Smooth muscle cell (in vitro differentiated cells): ENCODE measurements around the gene DLX5. TPM values are rescaled to one million over a fixed set of nuclear protein-coding genes. Genes with fewer than 3 reads are reported as not detected.

Experiments
- DNase-seq: peaks from one replicate; lab custom pipeline; 2025; ENCODE audit not compliant: unreplicated experiment; lab: John Stamatoyannopoulos, UW
- H2AFZ ChIP-seq: fragments of 200-600 bp; sonication (generic); 2 replicates; pipeline ENCODE4 v1.6.0; 2016; ENCODE audit warnings: antibody characterized with exemption, low read depth, mild to moderate bottlenecking
- H3F3A ChIP-seq: fragments of 200-600 bp; sonication (generic); 2 replicates; pipeline ENCODE4 v1.6.0; 2017; ENCODE audit warnings: antibody characterized with exemption, low read depth
- H3K27ac ChIP-seq: fragments of 200-600 bp; sonication (generic); 2 replicates; pipeline ENCODE4 v1.5.1; 2016; ENCODE audit warnings: low read depth, mild to moderate bottlenecking
- H3K27me3 ChIP-seq: fragments of 200-600 bp; sonication (generic); 2 replicates; pipeline ENCODE4 v1.6.1; 2016; ENCODE audit warnings: low read depth, mild to moderate bottlenecking
- H3K36me3 ChIP-seq: fragments of 200-600 bp; sonication (generic); 2 replicates; pipeline ENCODE4 v1.5.1; 2016; ENCODE audit warnings: low read depth
- H3K4me1 ChIP-seq: fragments of 200-600 bp; sonication (generic); 2 replicates; pipeline ENCODE4 v1.5.1; 2016; ENCODE audit warnings: low read depth
- H3K4me2 ChIP-seq: fragments of 200-600 bp; sonication (generic); 2 replicates; pipeline ENCODE4 v1.6.0; 2016; ENCODE audit warnings: mild to moderate bottlenecking
- H3K4me3 ChIP-seq: fragments of 200-600 bp; sonication (generic); 2 replicates; pipeline ENCODE4 v1.5.1; 2016; ENCODE audit warnings: mild to moderate bottlenecking
- H3K79me2 ChIP-seq: fragments of 200-600 bp; sonication (generic); 2 replicates; pipeline ENCODE4 v1.6.0; 2016; ENCODE audit warnings: low read depth, mild to moderate bottlenecking
- H3K9ac ChIP-seq: fragments of 200-600 bp; sonication (generic); 2 replicates; pipeline ENCODE4 v1.6.0; 2016; ENCODE audit warnings: low read depth
- H3K9me3 ChIP-seq: fragments of 200-600 bp; sonication (generic); replicated peaks from 2 replicates; pipeline ENCODE4 v1.5.1; 2016; ENCODE audit warnings: low read depth
- H4K20me1 ChIP-seq: fragments of 200-600 bp; sonication (generic); 2 replicates; pipeline ENCODE4 v1.6.0; 2016; ENCODE audit warnings: low read depth
- WGBS: methylation state at CpG from one replicate; pipeline ENCODE4 v1.1.7; 2016; ENCODE audit warnings: low lambda C conversion rate; 5-methylcytosine and 5-hydroxymethylcytosine counted together
- polyA plus RNA-seq: library from polyadenylated mRNA; unstranded; fragments of >200 nt; fragmentation: Nextera tagmentation; extraction: Ambion mirVana; gene quantifications from 2 replicates; pipeline ENCODE4 v1.2.1, GENCODE V29; 2016
- total RNA-seq: library from RNA; depleted of rRNA; stranded (reverse); fragments of >200 nt; gene quantifications from 2 replicates; pipeline ENCODE4 v1.2.3, GENCODE V29; 2014
- TF ChIP-seq, protein P1 (sequence below): fragments of 200-600 bp; sonication (generic); IDR thresholded peaks from 2 replicates; pipeline ENCODE4 v1.5.1; 2017; ENCODE audit warnings: borderline replicate concordance, mild to moderate bottlenecking, antibody characterized with exemption; ENCODE audit not compliant: insufficient read depth, poor library complexity, severe bottlenecking

The DLX5 gene
- total and polyA plus RNA-seq, 2 experiments from 2014 or later, result 3.5 to 4.3 TPM

DNA sequence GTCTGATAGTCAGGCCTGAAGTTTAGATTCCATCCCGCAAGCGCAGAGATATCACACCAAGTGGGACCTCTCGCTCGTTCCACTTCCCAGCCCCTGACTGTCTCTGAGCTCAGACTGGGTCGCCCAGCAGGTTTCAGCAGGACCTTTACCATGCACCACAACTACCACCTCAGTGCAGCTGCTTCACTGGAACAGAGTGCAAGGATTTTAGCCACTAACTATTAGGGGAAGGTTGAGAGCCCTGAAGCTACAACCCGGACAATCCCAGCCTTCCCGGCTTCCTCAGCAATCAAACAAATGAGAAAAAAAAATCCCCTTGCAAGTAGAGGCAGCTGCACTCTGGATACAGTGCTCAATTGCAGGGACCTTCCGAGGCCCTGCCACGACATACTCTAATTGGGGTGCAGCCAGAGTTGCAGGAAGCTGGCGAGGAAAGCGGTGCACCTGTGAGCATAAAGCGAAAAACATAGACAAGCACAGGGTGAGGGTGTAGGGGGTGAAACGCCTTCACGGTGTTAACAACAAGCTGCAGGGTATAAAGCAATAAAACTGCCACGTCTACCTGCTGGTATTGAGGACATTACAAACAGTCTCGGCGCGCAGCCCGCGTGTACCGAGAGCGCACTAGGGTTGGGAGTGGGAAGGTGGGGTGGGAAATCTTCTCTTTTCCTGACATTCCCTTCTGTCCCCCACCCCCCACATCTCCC is 21.9 kb downstream of the DLX5 start:
- Histone ChIP-seq H3K27ac (no peak overlapping the region), H3K9ac (no peak overlapping the region), H3K79me2 (no peaks in the 10 kb centered on the region), H3K27me3 (peaks cover 96% of the 10 kb centered on the region), H2AFZ (no peak overlapping the region), H3K9me3 (no peaks in the 10 kb centered on the region), H3F3A (no peaks in the 10 kb centered on the region), H3K4me3 (peak overlapping the region; percentile 59), H3K4me1 (peaks cover 16% of the 10 kb centered on the region), H3K36me3 (no peaks in the 10 kb centered on the region), H3K4me2 (peak overlapping the region; percentile 92), H4K20me1 (no peaks in the 10 kb centered on the region)
- DNase-seq, result no peak
- 9% methylated on average over 22 of the region's 22 CpGs for WGBS
- TF ChIP-seq, protein P1, sequence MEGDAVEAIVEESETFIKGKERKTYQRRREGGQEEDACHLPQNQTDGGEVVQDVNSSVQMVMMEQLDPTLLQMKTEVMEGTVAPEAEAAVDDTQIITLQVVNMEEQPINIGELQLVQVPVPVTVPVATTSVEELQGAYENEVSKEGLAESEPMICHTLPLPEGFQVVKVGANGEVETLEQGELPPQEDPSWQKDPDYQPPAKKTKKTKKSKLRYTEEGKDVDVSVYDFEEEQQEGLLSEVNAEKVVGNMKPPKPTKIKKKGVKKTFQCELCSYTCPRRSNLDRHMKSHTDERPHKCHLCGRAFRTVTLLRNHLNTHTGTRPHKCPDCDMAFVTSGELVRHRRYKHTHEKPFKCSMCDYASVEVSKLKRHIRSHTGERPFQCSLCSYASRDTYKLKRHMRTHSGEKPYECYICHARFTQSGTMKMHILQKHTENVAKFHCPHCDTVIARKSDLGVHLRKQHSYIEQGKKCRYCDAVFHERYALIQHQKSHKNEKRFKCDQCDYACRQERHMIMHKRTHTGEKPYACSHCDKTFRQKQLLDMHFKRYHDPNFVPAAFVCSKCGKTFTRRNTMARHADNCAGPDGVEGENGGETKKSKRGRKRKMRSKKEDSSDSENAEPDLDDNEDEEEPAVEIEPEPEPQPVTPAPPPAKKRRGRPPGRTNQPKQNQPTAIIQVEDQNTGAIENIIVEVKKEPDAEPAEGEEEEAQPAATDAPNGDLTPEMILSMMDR, result no peak

DNA sequence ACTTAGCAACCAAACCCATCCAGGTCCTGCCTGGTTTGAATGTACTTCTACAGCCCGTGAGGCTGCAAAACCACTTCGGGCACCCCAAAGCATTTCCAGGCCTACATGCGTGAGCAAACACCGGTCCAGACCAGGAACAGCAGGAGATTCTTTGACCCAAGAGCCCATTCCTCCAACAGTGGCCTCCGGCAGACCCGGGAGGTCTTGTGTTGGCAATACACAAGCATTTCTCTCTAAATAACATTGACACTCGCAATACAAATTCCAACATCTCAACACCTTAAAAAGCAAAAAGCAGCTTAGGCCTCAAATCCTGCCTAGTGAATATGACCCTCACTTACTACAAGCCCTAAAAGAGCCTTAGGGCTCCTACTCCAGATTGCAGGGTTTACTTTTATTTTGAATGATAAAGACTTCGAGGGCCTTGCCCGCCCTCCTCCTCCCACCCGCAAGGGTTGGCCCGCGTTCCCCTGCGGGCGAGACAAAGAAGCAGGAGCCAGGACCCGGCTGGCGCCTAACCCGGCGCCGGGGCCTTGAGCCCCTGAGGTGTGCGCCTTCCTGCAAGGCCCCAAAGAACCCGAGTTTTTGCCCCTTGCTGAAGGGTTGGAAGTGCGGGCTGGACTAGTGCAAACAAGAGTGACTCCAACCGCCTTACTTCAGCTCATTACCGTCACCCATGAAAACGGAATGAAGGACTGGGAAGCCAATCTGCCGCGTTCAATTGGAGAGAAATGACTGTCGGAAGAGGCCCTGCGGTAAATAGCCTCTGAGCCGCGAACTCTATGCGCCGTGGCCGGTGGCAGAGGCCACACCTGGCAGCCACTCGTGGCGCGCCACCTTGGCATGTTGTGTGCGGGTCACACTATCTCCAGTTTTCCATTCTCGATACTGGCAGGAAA is 22.7 kb downstream of the DLX5 start:
- H3F3A ChIP-seq, result no peaks in the 10 kb centered on the region
- H4K20me1 ChIP-seq, result no peaks in the 10 kb centered on the region
- TF ChIP-seq, protein P1, result no peak
- H3K36me3 ChIP-seq, result no peaks in the 10 kb centered on the region
- H3K9ac ChIP-seq, result no peak overlapping the region
- peak overlapping the region; percentile 92 for H3K4me2 ChIP-seq
- H3K4me1 ChIP-seq, result peaks cover 22% of the 10 kb centered on the region
- WGBS, result 22% methylated on average over 38 of the region's 39 CpGs
- no peak overlapping the region for H2AFZ ChIP-seq
- no peak for DNase-seq
- no peaks in the 10 kb centered on the region for H3K9me3 ChIP-seq
- peaks cover 96% of the 10 kb centered on the region for H3K27me3 ChIP-seq
- H3K27ac ChIP-seq, result no peak overlapping the region
- no peak overlapping the region for H3K4me3 ChIP-seq
- H3K79me2 ChIP-seq, result no peaks in the 10 kb centered on the region

DNA sequence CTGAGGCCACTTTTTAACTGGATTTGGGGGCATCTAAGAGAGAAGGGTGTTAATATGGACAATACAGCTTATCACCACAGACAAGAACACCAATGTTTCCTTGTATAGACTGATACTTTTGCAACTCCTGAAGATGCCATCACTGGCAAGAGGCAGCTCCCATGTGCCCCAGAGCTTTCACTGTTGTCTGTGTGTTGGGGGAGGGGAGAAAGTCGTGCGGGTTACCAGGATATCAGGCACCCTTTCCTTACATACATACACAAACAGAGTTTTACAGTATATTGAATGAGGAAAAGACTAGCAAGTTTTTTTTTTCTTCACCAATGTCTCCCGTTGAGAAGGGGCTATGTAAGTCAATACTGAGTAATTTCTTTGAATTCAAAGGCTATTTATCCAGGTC is 23.4 kb downstream of the DLX5 start:
- H3K9ac ChIP-seq, result no peak overlapping the region
- no peaks in the 10 kb centered on the region for H3K79me2 ChIP-seq
- peaks cover 96% of the 10 kb centered on the region for H3K27me3 ChIP-seq
- H3K4me2 ChIP-seq, result no peak overlapping the region
- no peaks in the 10 kb centered on the region for H3K9me3 ChIP-seq
- no peaks in the 10 kb centered on the region for H3F3A ChIP-seq
- WGBS, result 21% methylated on average over 3 of the region's 3 CpGs
- H3K27ac ChIP-seq, result no peak overlapping the region
- no peak overlapping the region for H2AFZ ChIP-seq
- no peaks in the 10 kb centered on the region for H4K20me1 ChIP-seq
- H3K36me3 ChIP-seq, result no peaks in the 10 kb centered on the region
- TF ChIP-seq, protein P1, result no peak
- DNase-seq, result no peak
- peaks cover 22% of the 10 kb centered on the region for H3K4me1 ChIP-seq
- H3K4me3 ChIP-seq, result no peak overlapping the region
